Measurements from ENCODE around the gene ADGRD2.

ADGRD2 gene, protein sequence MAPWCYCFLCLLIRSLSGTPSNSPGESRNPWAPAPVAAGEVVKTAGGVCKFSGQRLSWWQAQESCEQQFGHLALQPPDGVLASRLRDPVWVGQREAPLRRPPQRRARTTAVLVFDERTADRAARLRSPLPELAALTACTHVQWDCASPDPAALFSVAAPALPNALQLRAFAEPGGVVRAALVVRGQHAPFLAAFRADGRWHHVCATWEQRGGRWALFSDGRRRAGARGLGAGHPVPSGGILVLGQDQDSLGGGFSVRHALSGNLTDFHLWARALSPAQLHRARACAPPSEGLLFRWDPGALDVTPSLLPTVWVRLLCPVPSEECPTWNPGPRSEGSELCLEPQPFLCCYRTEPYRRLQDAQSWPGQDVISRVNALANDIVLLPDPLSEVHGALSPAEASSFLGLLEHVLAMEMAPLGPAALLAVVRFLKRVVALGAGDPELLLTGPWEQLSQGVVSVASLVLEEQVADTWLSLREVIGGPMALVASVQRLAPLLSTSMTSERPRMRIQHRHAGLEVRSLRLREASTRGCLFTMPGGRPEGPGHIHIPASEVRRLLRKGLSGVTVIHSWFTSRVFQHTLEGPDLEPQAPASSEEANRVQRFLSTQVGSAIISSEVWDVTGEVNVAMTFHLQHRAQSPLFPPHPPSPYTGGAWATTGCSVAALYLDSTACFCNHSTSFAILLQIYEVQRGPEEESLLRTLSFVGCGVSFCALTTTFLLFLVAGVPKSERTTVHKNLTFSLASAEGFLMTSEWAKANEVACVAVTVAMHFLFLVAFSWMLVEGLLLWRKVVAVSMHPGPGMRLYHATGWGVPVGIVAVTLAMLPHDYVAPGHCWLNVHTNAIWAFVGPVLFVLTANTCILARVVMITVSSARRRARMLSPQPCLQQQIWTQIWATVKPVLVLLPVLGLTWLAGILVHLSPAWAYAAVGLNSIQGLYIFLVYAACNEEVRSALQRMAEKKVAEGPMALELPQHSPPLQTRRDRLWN

DNA sequence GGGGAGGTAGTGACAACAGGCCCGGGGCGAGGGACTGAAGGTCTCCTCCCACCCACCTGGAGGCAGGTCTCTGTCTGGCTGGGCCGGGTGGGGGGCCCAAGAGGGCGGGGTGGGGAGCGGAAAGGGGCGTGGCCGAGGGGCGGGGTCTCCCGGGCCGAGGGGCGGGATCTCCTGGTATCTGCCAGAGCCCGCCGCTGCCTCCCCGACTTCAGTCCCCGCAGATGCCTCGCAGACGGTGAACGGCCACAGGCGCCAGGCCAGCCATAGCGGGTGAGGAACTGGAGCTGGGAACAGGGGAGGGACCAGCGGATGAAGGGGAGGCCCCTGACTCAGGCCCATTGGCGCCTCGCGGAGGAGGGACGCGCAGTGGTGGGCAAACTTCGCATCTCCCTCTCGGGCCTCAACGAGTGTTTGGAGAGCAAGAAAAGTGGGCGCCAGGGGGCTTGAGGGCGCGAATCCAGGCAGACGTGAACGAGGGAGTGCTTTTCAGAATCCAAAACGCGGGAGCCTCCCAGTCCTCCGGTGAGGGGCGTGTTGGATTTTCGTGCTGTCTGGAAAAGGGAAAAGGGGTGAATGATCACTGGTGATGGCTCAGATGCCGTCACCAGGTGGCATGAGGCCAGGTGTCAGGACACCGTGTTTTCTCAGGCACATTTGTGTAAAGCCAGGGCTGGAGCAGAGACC, at the start of gene ADGRD2:
Gene ADGRD2 (plus strand): TSS at position 211 of the 684 bp plus-strand sequence. CDS start 1,216 bp downstream, outside the sequence.
- H3K4me1 Mint-ChIP-seq, result peaks cover 14% of the 10 kb centered on the region
- no peak for DNase-seq
- no peaks in the 10 kb centered on the region for H3K9me3 Mint-ChIP-seq
- H3K27ac Mint-ChIP-seq, result no peak within 1 kb of the TSS
- ATAC-seq, result peak; percentile 35
- H3K4me3 Mint-ChIP-seq, result peak within 1 kb of the TSS; percentile 35 to 72
- peaks cover 51% of the 10 kb centered on the region for H3K27me3 Mint-ChIP-seq

DNA sequence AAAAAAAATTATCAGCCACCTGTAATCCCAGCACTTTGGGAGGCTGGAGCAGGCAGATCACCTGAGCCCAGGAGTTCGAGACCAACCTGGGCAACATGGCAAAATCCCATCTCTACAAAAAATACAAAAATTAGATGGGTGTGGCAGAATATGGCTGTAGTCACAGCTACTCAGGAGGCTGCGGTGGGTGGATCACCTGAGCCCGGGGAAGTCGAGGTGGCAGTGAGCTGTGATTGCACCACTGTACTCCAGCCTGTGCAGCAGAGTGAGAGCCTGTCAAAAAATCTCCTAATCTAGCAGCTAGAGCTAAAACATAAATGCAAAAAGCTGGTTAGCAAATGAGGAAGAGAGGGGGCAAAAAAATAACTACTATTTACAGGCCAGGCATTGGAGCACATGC, 47.0 kb upstream of the ADGRD2 start:
- no peak for ATAC-seq

DNA sequence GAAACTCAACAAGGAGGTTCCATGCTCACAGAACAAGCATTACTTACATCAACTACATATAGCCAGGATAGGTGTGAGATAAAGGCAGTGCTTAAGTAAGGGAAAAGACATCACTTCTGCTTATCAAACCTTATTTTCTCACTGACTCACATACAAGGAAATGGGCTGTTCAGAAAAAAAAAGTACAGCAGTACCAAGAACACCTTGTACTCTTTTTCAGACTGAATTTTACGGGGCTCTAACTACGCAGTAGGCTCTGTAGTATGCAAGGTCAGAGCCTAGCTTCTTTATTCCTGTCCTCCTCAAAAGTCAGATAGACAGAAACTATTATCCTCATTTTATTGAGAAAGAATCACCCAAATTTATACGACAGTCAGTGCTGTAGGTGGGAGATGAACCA, 40.8 kb upstream of the ADGRD2 start:
- DNase-seq (no peak), ATAC-seq (no peak)
- Mint-ChIP-seq H3K4me3 (no peak overlapping the region), H3K27ac (no peak overlapping the region), H3K9me3 (no peaks in the 10 kb centered on the region), H3K4me1 (peaks cover 21% of the 10 kb centered on the region), H3K27me3 (no peaks in the 10 kb centered on the region)

More for the DNA sequence above, 47.0 kb upstream of the ADGRD2 start:
- Mint-ChIP-seq H3K4me3 (no peak overlapping the region), H3K4me1 (peaks cover 14% of the 10 kb centered on the region), H3K27ac (no peak overlapping the region), H3K27me3 (no peaks in the 10 kb centered on the region), H3K9me3 (no peaks in the 10 kb centered on the region)
- DNase-seq, result no peak

DNA sequence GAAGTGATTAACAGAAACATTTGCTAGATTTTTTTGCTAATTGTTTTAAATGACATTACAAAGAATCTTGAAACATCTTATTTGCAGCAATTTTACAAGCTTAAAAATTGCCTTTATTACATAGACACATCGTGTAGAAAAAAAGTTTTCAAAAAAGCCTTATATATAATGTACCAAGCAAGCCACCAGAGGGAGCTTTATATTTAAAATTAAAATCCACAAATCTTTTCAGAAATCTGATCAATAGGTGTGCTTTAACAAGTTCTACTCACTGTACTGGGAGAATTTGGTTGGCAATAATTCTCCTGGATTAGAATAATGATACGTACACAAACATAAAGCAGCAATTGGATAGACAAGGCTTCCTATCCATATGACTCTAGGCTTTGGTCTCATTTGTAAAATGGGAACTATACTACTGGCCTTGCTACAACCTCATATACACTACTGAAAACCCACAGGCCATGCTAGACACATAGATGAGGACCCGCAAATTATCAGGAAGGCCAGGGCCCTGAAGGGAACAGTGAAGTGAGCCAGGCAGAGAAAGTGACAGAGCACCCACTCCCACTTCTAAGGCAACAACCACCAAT, 39.8 kb upstream of the ADGRD2 start:
- H3K4me3 Mint-ChIP-seq, result no peak overlapping the region
- no peaks in the 10 kb centered on the region for H3K27me3 Mint-ChIP-seq
- no peak for ATAC-seq
- no peak overlapping the region for H3K27ac Mint-ChIP-seq
- DNase-seq, result no peak
- peaks cover 31% of the 10 kb centered on the region for H3K4me1 Mint-ChIP-seq
- H3K9me3 Mint-ChIP-seq, result peaks cover 0 to under 1% of the 10 kb centered on the region in 2 donors

DNA sequence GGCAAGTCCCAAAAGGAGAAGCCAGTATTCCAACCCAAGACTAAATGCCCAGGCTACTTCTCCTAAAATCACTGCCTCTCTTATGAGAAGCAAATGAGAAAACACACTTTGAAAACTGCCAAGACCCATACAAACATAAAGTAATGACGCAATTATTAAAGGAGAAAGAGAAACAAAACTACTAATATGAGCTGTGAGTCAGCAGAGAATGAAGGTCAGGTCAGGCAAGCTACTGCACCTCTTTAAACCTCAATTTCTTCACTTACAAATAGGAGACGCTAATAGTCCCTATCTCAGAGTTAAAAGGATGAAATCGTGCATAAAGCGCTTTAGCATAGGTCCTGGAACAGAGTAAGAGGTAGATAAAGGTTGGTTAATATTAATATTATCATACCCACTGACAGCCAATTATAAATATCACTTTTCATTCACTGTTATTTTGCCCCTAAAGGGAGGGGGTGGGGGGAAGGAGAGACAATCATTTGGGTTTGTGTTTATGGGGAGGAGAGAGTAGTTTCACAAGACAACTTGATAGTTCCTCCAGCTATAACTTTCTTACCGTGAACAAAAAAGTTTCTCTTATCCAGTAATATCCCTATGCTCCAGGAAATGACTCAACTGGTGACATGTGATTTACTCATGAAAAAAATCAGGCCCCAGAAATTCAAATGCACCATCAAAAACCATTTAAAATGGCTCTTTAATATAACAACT, 38.6 kb upstream of the ADGRD2 start:
- Mint-ChIP-seq H3K9me3 (peaks cover 0 to 3% of the 10 kb centered on the region in 2 donors), H3K27ac (no peak overlapping the region), H3K4me3 (no peak overlapping the region), H3K4me1 (peaks cover 35% of the 10 kb centered on the region), H3K27me3 (no peaks in the 10 kb centered on the region)
- ATAC-seq, result no peak
- DNase-seq, result no peak

DNA sequence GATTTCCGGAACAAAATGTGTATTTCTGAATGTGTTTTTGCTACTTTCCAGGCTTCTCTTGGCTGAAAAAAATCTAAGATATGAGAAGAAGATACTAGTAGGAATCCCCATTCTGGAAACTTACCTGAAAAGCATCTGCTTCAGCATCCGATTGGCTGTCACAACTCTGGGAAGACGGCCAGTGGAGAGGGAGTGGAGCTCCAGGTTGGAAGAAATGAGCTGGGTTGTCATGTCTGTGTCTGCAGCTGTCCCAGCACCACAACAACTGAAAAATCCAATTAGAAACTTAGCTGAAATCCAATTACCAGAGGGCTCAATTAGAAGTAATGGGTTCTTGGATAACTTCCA, 38.0 kb upstream of the ADGRD2 start:
- Mint-ChIP-seq H3K27ac (peak overlapping the region in 1 of 2 donors; percentile 57), H3K4me1 (peaks cover 35% of the 10 kb centered on the region), H3K27me3 (no peaks in the 10 kb centered on the region), H3K9me3 (peaks cover 0 to 3% of the 10 kb centered on the region in 2 donors), H3K4me3 (no peak overlapping the region)
- ATAC-seq, result no peak
- DNase-seq, result no peak

DNA sequence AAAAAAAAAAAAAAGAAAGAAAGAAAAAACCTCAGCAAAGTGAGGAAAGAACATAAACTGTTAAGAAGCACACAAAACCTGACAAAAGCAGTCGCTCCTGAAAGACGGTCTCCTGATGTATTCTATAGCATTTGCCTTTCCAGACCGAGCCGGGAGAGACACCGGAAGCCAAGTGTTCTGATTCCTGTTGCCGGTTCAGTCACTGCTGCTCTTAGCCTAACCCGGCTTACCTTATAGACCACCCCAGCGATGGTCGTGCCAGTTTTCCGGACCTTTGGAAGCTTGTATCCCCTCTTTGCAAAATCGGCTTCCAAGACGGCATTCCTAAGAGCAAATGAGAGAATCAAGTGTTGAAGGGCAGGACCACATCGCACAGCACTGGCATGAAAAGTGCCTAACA, 35.6 kb upstream of the ADGRD2 start:
- Mint-ChIP-seq H3K9me3 (peaks cover 0 to 3% of the 10 kb centered on the region in 2 donors), H3K4me3 (peak overlapping the region; percentile 96 to 99), H3K27me3 (no peaks in the 10 kb centered on the region), H3K27ac (peak overlapping the region; percentile 99 to 100), H3K4me1 (peaks cover 35% of the 10 kb centered on the region)
- DNase-seq (no peak), ATAC-seq (no peak)

DNA sequence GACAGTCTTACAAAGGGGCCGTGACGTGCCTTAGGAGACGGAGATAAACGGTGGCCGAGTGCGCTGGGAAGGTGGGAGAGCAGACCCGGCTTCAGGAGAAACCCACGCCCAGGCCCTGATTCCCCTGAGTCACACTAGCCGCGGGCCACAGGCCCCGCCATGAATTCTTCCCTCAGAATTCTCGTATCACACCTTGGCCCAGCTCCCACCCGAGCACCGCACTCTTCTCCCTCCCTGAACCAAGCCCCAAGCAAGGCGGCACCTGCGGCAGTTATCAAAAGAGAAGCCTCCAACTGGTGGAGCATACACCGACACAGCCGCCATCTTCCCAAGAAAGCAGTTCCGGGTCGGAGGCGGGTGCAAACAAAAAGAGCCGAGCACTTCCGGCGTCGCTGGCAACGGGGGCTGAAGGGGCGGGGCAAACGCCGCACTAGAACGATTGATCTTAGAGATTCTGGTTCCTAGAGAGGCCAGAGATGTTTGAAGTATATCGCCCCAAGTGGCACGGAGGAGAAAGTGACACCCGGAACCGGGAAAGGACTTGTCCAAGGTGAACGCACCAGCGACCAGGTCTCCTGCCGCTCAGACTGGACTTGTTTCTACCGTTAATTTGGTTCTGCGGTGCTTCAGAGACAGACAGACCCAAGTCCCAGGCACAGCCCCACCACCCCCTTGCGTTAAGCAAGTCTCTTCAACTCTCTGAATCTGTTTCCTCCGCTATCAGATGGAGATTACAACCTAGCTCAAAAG, 35.0 kb upstream of the ADGRD2 start, which contains the start of gene PSMB7:
Gene PSMB7 (minus strand): TSS at position 341 of the 750 bp plus-strand sequence. CDS start 17 bp downstream, at position 324.
- Mint-ChIP-seq H3K27me3 (no peaks in the 10 kb centered on the region), H3K4me3 (peak within 1 kb of the TSS; percentile 96 to 99)
- peak; percentile 94 for ATAC-seq

DNA sequence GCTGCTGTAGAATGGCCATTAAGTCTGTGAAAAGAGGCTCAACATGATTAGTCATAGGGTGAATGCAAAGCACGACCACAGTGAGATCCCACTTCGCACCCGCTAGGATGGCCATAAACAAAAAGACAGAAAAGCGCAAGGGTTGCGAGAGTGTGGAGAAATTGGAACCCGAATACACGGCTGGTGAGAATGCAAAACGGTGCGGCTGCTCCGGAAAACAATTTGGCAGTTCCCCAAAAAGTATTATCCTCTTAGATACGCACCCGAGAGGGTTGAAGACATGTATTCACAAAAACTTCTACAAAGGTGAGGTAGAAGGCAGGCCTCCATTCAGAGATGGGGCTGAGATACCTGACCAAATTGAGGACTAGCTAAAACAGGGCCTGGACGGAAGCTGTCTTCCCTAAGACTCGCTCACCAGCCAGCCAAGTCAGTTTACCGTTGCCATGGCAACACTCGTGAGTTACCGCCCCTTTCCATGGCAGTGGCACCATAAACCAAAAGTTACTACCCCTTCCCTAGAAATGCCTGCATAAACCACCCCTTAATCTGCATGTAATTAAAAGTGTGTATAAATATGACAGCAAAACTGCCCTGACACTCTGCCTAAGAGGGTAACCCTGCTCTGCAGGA, 34.3 kb upstream of the ADGRD2 start:
- DNase-seq (no peak), ATAC-seq (no peak)
- H3K27ac Mint-ChIP-seq, result peak overlapping the region in 1 of 2 donors; percentile 99
- H3K9me3 Mint-ChIP-seq, result peaks cover 0 to 3% of the 10 kb centered on the region in 2 donors
- H3K4me3 Mint-ChIP-seq, result peak overlapping the region; percentile 96 to 99
- peaks cover 35% of the 10 kb centered on the region for H3K4me1 Mint-ChIP-seq
- no peaks in the 10 kb centered on the region for H3K27me3 Mint-ChIP-seq

More for the DNA sequence above, 35.0 kb upstream of the ADGRD2 start, which contains the start of gene PSMB7:
- peaks cover 0 to 3% of the 10 kb centered on the region in 2 donors for H3K9me3 Mint-ChIP-seq
- peak; percentile 96 to 97 for DNase-seq
- H3K27ac Mint-ChIP-seq, result peak within 1 kb of the TSS; percentile 99 to 100
- peaks cover 35% of the 10 kb centered on the region for H3K4me1 Mint-ChIP-seq

DNA sequence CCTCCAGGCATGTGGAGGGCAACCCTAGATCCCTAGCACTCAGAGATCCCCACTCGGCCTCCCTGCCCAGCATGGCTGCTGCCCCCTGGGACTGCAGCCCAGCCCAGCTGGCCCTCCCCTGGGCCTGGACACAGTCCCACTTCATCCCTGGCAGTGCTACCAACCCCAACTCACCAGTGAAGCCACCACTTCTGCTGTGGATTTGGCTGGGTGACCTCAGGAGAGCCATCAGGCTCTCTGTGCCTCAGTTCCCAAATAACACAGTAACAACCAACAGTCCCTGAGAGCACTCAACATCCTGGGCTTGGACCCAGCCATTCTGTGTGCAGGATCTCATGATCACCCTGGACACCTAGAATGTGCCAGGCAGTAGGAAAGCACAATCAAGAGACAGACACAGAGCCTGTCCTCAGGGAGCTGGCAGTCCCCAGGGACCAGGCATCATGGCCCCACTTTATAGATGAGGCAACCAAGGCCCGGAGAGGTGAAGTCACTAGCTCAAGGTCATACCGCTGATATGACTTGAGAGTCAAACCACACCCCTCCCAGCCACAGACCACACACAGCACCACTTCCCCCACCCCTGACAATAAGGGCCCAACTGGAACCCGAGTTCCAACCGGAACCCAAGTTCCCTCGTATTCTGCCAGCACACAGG, 30.3 kb upstream of the ADGRD2 start:
- Mint-ChIP-seq H3K27ac (peak overlapping the region; percentile 14 to 37), H3K27me3 (no peaks in the 10 kb centered on the region), H3K4me3 (no peak overlapping the region), H3K9me3 (peaks cover 0 to 3% of the 10 kb centered on the region in 2 donors), H3K4me1 (peaks cover 8% of the 10 kb centered on the region)
- ATAC-seq, result peak; percentile 1
- no peak for DNase-seq

DNA sequence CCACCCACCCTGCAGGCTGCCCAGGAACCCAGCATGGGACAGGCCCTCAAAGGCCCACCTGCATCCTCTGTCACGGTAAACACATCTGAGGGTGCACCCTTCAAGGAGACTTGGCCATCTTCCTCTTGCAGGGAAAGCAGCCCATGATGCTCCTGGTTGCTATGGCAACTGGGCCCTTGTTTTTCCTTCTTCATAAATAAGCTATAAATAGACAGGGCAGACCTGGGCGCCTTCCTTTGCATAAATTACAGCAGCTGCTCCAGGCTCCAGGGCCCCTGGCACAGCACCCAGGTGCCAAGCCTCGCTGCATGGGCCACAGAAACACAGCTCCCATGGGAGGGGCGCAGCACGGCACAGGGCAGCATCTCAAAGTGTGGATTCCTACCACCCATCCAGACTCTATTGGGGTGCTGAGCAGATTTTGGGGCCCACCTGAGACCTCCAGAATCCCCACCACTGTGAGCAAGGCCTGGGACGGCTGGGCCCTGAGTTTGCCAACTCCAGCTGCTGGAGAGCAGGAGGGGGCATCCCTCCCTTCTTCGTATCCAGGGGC, 29.2 kb upstream of the ADGRD2 start:
- H3K4me3 Mint-ChIP-seq, result no peak overlapping the region
- H3K27me3 Mint-ChIP-seq, result no peaks in the 10 kb centered on the region
- H3K27ac Mint-ChIP-seq, result peak overlapping the region in 1 of 2 donors; percentile 14
- H3K4me1 Mint-ChIP-seq, result no peaks in the 10 kb centered on the region
- DNase-seq, result no peak
- no peaks in the 10 kb centered on the region for H3K9me3 Mint-ChIP-seq
- ATAC-seq, result no peak

DNA sequence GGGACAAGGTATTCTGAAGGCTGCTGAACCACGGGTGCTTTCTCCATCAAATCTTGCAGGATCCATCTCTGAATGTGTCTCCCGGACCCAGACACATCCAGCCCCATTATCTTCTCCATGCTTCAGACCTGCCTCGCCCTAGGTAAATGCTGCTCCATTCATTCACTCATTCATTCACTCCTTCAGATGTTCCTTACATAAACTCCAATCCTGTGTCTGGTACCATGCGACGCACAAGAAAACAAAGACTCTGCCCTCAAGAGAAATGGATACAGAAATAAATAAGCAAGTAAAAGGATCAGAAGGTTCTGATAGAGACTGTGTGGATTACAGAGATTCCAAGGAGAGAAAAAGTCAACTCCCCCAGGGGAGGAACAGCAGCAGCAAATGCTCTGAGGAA, 27.1 kb upstream of the ADGRD2 start:
- H3K4me1 Mint-ChIP-seq, result no peaks in the 10 kb centered on the region
- no peak for ATAC-seq

DNA sequence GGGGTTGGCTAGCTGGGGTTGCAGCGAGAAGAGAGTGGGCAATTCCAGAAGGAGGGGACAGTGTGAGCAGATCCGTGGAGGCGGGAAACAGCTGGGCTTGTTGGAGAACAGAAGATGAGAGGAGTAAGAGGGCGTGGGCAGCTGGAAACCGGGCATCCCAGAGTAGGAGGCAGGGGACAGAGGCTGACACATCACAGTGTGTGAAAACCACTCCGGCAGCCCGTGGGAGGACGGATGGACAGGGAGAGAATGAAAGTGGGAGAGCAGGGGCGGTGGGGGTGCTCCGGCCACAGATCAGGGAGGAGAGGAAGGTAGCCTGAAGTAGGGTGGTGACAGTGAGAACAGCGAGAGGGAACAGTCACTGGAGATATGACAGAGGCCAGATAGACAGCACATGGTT, 26.7 kb upstream of the ADGRD2 start:
- Mint-ChIP-seq H3K9me3 (no peaks in the 10 kb centered on the region), H3K27me3 (no peaks in the 10 kb centered on the region), H3K4me1 (no peaks in the 10 kb centered on the region), H3K27ac (no peak overlapping the region), H3K4me3 (no peak overlapping the region)
- DNase-seq, result no peak
- ATAC-seq, result no peak

More for the DNA sequence above, 27.1 kb upstream of the ADGRD2 start:
- Mint-ChIP-seq H3K9me3 (no peaks in the 10 kb centered on the region), H3K27me3 (no peaks in the 10 kb centered on the region), H3K27ac (no peak overlapping the region), H3K4me3 (no peak overlapping the region)
- no peak for DNase-seq
